IPS DF 6.9 (cell line): ENCODE data around the gene SLC37A1.

Experiments
- DNase-seq: peaks from one replicate; pipeline ENCODE4 v3.0.0-alpha.2; 2013; ENCODE audit warnings: low read depth, low spot score
- H3K27ac ChIP-seq: one replicate; pipeline ENCODE4 v1.5.1; 2013; ENCODE audit warnings: low read length, control low read depth
- H3K27me3 ChIP-seq: 2 replicates; pipeline ENCODE4 v1.6.1; 2013; ENCODE audit warnings: mild to moderate bottlenecking, low read length; ENCODE audit not compliant: control insufficient read depth, insufficient read depth
- H3K36me3 ChIP-seq: 2 replicates; pipeline ENCODE4 v1.6.1; 2013; ENCODE audit warnings: low read length; ENCODE audit not compliant: control insufficient read depth, insufficient read depth
- H3K4me1 ChIP-seq: 2 replicates; pipeline ENCODE4 v1.6.1; 2013; ENCODE audit warnings: low read length; ENCODE audit not compliant: control insufficient read depth, insufficient read depth
- H3K4me3 ChIP-seq: 2 replicates; pipeline ENCODE4 v1.5.1; 2013; ENCODE audit warnings: mild to moderate bottlenecking, low read length
- H3K9me3 ChIP-seq: 2 replicates; pipeline ENCODE4 v1.6.1; 2013; ENCODE audit warnings: low read length, inconsistent platforms; ENCODE audit not compliant: control insufficient read depth, insufficient read depth
- WGBS: extraction: QIAGEN DNeasy Blood & Tissue Kit; methylation state at CpG from one replicate; pipeline ENCODE4 v1.1.7; 2013; ENCODE audit warnings: mixed read lengths, missing lambda C conversion rate; ENCODE audit not compliant: insufficient read length, insufficient coverage; 5-methylcytosine and 5-hydroxymethylcytosine counted together

Gene SLC37A1

GRCh38 chr21:42542596-42542995, 28.9 kb downstream of the SLC37A1 start:
- Histone ChIP-seq H3K4me3 (no peak overlapping the region), H3K27me3 (no peaks in the 10 kb centered on the region), H3K4me1 (no peaks in the 10 kb centered on the region; the same call in 1 of the 2 replicates), H3K36me3 (peaks cover 9% of the 10 kb centered on the region; the same call in 1 of the 2 replicates), H3K9me3 (no peaks in the 10 kb centered on the region), H3K27ac (no peak overlapping the region)
- DNase-seq = no peak
- WGBS = no CpG with 5 or more reads among the region's 10 CpGs

GRCh38 chr21:42543106-42543847, 29.6 kb downstream of the SLC37A1 start:
- Histone ChIP-seq H3K27me3 (no peaks in the 10 kb centered on the region), H3K9me3 (no peaks in the 10 kb centered on the region), H3K4me3 (no peak overlapping the region), H3K4me1 (no peaks in the 10 kb centered on the region; the same call in 1 of the 2 replicates), H3K36me3 (peaks cover 11% of the 10 kb centered on the region; the same call in 1 of the 2 replicates), H3K27ac (no peak overlapping the region)
- no peak for DNase-seq
- WGBS = no CpG with 5 or more reads among the region's 25 CpGs

GRCh38 chr21:42544544-42544943, 30.9 kb downstream of the SLC37A1 start:
- H3K4me3 ChIP-seq = no peak overlapping the region
- no peaks in the 10 kb centered on the region for H3K27me3 ChIP-seq
- H3K36me3 ChIP-seq = peaks cover 13% of the 10 kb centered on the region; the same call in 1 of the 2 replicates
- H3K9me3 ChIP-seq = no peaks in the 10 kb centered on the region
- WGBS = no CpG with 5 or more reads among the region's 8 CpGs
- no peak overlapping the region for H3K27ac ChIP-seq
- no peak for DNase-seq
- H3K4me1 ChIP-seq = no peaks in the 10 kb centered on the region; the same call in 1 of the 2 replicates

GRCh38 chr21:42545317-42545716, 31.7 kb downstream of the SLC37A1 start:
- no peak overlapping the region for H3K27ac ChIP-seq
- H3K27me3 ChIP-seq = no peaks in the 10 kb centered on the region
- no peak overlapping the region for H3K4me3 ChIP-seq
- no peaks in the 10 kb centered on the region; the same call in 1 of the 2 replicates for H3K4me1 ChIP-seq
- H3K36me3 ChIP-seq = peaks cover 13% of the 10 kb centered on the region; the same call in 1 of the 2 replicates
- no peaks in the 10 kb centered on the region for H3K9me3 ChIP-seq
- WGBS = no CpG with 5 or more reads among the region's 4 CpGs
- no peak for DNase-seq

DNA sequence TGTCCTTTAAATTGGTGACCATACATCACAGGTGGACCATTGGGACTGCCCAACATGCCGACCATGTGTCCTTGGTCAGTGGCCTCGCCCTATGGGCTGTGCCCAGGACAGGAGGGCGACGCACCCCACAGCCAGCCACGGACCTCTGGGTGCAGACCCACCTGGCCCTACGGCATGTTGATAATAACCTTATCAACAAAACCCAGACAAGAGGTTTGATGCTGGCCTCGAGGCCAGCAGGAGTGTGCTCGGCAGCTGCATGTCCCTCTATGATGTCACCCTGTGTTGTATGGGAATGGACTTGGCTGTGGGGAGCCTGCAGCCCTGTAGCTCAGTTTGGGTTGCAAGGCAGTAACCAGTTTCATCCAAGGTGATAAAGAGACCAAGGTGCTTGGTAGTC, 32.1 kb downstream of the SLC37A1 start:
- no peaks in the 10 kb centered on the region for H3K27me3 ChIP-seq
- peaks cover 13% of the 10 kb centered on the region; the same call in 1 of the 2 replicates for H3K36me3 ChIP-seq
- no peak for DNase-seq
- no peaks in the 10 kb centered on the region for H3K9me3 ChIP-seq
- H3K4me3 ChIP-seq = no peak overlapping the region
- no peaks in the 10 kb centered on the region for H3K4me1 ChIP-seq
- WGBS = no CpG with 5 or more reads among the region's 8 CpGs
- H3K27ac ChIP-seq = no peak overlapping the region

GRCh38 chr21:42546433-42546832, 32.8 kb downstream of the SLC37A1 start:
- no peak for DNase-seq
- peaks cover 13% of the 10 kb centered on the region; the same call in 1 of the 2 replicates for H3K36me3 ChIP-seq
- H3K27ac ChIP-seq = no peak overlapping the region
- no peaks in the 10 kb centered on the region for H3K9me3 ChIP-seq
- H3K4me3 ChIP-seq = no peak overlapping the region
- H3K4me1 ChIP-seq = no peaks in the 10 kb centered on the region
- no peaks in the 10 kb centered on the region for H3K27me3 ChIP-seq
- 100% methylated on average over 1 of the region's 14 CpGs for WGBS

DNA sequence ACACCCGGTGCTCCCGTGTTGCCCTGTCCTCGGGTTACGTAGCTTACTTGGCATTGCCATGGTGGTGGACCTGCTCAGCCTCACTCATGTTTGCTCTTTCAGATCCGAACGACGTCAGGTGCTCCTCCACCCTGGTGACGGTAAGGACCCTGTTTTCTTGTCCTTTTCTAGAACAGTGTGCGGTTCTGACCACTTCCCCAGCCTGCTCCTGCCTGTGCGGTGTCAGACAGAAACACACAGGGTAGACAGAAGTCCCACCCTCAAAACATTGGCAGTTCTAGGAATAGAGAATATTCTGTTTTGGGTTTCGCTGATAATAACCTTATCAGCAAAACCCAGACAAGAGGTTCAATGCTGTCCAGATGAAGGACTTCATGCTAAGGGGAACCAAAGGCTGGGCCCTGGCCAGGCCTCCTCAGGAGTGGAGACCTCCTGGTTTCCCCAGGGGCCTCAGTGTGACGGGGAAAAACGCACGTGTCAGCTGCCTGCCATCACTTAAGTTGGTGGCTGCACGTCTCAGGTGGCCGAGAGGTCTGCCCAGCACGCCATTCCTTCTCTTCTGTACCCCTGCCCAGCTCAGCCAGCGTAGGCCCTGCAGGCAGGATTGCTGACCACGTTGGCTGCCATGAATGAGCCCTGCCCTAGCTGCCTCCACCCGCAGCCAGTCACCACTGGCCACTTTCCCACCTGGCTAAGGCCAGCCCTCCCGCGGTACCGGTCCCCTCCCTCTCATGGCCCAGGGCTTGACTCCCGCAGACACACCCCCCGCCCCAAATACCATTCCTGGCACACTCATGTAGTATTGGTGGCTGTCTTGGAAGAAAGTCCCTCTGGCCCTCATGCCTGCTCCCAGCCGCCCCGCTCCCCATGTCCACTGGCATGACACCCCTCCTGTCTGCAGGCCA, 33.6 kb downstream of the SLC37A1 start:
- peaks cover 13% of the 10 kb centered on the region; the same call in 1 of the 2 replicates for H3K36me3 ChIP-seq
- no peaks in the 10 kb centered on the region for H3K9me3 ChIP-seq
- H3K27ac ChIP-seq = no peak overlapping the region
- no CpG with 5 or more reads among the region's 27 CpGs for whole genome bisulfite sequencing
- no peaks in the 10 kb centered on the region for H3K27me3 ChIP-seq
- DNase-seq = no peak
- no peaks in the 10 kb centered on the region for H3K4me1 ChIP-seq
- no peak overlapping the region for H3K4me3 ChIP-seq

DNA sequence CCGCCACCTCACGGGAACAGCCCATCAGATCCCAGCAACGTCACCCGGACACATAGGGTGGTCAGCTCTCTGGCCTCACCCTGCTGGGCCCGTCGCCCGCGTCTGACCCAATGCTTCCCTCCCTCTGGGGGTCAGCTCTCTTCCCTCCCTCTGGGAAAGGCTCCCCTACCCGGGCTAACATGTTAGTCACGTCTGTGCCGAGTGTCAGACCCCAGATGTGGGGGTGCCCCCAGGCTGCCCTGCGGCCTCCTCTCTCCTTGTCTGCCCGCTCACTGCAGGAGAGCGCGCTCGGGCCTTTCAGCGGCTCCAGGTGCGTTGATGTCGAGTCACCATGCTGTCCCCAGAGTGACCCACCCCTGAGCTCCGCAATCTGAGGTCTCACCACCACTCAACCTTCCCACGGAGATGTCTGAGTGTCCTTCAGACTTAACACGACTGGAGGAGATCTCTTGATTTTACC, 34.3 kb downstream of the SLC37A1 start:
- H3K27ac ChIP-seq = no peak overlapping the region
- H3K4me3 ChIP-seq = no peak overlapping the region
- H3K9me3 ChIP-seq = no peaks in the 10 kb centered on the region
- no peaks in the 10 kb centered on the region for H3K27me3 ChIP-seq
- DNase-seq = no peak
- WGBS = no CpG with 5 or more reads among the region's 22 CpGs
- H3K4me1 ChIP-seq = no peaks in the 10 kb centered on the region
- peaks cover 13% of the 10 kb centered on the region; the same call in 1 of the 2 replicates for H3K36me3 ChIP-seq

DNA sequence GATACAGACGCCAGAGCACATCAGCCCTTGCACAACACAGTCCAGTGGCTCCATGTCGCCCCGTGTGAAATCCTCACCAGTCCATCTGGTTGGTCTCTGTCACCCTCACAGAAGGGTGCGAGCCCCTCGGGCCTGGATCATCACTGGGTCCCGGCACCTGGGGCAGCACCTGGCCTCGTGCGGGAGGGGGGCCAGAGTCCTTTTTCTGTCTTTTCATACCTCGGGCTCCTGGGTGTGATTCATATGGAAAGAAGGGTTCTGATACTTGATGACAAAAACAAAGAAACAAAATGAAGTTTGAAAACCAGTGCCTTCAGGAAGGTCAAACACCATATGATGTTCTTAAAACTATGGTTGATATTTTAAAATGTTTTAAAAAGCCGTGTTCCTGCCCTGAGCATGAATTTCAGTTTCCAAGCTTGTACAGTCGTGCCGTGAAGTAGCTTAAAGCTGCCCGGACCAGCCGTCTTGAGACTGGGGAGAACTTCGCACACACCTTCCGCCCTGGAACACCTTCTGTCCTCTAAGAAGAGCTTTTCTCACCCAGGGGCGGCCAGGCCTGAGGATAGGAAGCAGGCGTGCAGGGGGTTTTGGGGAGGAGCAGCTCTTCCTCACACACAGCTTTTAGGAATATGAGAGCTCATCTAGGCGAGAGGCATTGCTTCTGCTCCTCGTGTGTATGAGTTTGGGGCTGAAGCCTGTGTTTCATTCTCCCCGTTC, 35.2 kb downstream of the SLC37A1 start:
- Histone ChIP-seq H3K4me3 (no peak overlapping the region), H3K9me3 (no peaks in the 10 kb centered on the region), H3K4me1 (no peaks in the 10 kb centered on the region), H3K36me3 (peaks cover 13% of the 10 kb centered on the region; the same call in 1 of the 2 replicates), H3K27ac (no peak overlapping the region), H3K27me3 (no peaks in the 10 kb centered on the region)
- no peak for DNase-seq
- WGBS = no CpG with 5 or more reads among the region's 21 CpGs

GRCh38 chr21:42550817-42551216, 37.2 kb downstream of the SLC37A1 start:
- WGBS = no CpG with 5 or more reads among the region's 3 CpGs
- Histone ChIP-seq H3K4me3 (no peak overlapping the region), H3K27me3 (no peaks in the 10 kb centered on the region), H3K4me1 (no peaks in the 10 kb centered on the region), H3K27ac (no peak overlapping the region), H3K36me3 (peaks cover 9% of the 10 kb centered on the region; the same call in 1 of the 2 replicates), H3K9me3 (no peaks in the 10 kb centered on the region)
- no peak for DNase-seq
